Measurements from ENCODE around the gene TMEM154.

GRCh38 chr4:152684007-152684406 is 4.2 kb upstream of the TMEM154 start:
- TF ChIP-seq CTCF (IDR thresholded peaks at IDR 0.05; ENCODE audit: poor library complexity) = no peak
- no peak for TF ChIP-seq EZH2phosphoT487 (IDR thresholded peaks at IDR 0.05; ENCODE audit: low read depth, severe bottlenecking, unreplicated experiment)
- TF ChIP-seq EZH2 (IDR thresholded peaks at IDR 0.05; ENCODE audit: borderline replicate concordance) = no peak

Data from hepatocyte (in vitro differentiated cells).